Measurements from ENCODE around the gene CDKAL1.

Gene CDKAL1

DNA sequence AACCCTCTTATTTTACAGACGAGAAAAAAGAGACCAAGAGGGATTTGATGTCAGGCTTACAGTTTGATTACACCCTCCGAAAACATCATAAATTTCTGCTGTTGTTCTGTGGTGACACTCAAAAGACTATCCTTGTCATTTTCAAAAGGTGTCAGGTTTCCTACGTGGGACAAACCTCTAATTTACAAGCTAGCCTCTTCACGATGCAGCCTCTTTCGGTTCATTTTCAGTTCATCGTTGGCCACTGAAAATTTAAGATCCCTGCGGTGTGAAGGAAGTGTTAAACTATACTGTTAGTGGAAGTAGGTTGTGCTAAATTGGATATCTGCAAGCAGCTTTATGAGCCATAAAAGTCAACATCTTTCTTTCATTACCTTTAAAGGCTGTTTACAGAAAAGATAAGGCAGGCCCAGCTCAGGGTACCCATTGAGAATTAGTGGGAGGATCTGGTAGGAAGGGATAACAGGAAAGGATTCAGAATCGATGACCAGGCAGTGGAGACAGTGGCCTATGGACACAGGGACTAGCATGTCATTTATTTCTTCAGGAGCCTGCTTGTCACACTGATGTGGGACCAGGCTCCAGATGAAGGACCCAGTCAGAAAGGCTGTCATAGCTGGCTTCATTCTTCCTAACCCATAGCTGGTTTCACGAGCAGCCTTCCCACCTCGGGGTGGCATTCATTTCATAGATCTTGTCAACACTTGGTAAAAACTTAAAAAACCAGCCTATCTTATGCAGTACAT lies 730.2 kb downstream of the CDKAL1 start:
- in situ Hi-C loops (cut with MboI; ENCODE audit: low sequenced_read_pairs): no loop called here

- in situ Hi-C loops (cut with MboI; ENCODE audit: low sequenced_read_pairs): no loop called here
Measured at GRCh38 chr6:21265034-21265729, 730.9 kb downstream of the CDKAL1 start.

DNA sequence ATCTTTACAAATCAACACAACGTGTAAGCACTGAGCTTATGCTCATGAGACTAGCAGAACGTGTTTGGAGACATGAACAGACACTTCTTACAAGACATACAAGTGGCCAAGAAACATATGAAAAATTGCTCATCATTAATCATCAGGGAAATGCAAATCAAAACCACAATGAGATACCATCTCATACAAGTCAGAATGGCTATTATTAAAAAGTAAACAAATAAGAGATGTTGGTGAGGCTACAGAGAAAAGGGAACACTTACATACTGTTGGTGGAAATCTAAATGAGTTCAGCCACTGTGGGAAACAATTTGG lies 731.4 kb downstream of the CDKAL1 start:
- in situ Hi-C loops (cut with MboI; ENCODE audit: low sequenced_read_pairs): no loop called here

GRCh38 chr6:21270636-21271201 lies 736.5 kb downstream of the CDKAL1 start:
- in situ Hi-C loops (cut with MboI; ENCODE audit: low sequenced_read_pairs): no loop called here

- in situ Hi-C loops (cut with MboI; ENCODE audit: low sequenced_read_pairs): no loop called here
Measured at GRCh38 chr6:21271428-21272155, 737.3 kb downstream of the CDKAL1 start.

DNA sequence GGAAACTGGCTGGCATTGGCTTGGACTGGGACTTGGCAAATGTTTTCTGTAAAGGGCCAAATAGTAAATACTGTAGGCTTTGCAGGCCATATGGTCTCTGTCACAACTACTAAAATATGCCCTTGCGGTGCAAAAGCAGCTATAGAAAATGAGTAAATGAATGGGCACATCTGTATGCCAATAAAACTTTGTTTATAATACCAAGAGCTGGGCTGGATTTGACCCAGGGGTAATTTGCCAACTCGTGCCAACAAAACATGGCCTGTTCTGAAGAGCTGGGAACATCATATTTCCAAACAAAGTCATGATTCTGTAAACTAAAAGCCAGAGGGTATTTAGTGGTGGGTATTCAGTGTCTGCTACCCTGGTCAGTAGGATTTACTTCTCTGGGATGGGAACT lies 739.2 kb downstream of the CDKAL1 start:
- in situ Hi-C loops (cut with MboI; ENCODE audit: low sequenced_read_pairs): no loop called here

- in situ Hi-C loops (cut with MboI; ENCODE audit: low sequenced_read_pairs): no loop called here
Measured at GRCh38 chr6:21274851-21275250, 740.6 kb downstream of the CDKAL1 start.

- in situ Hi-C loops (cut with MboI; ENCODE audit: low sequenced_read_pairs): no loop called here
Measured at GRCh38 chr6:21277601-21278374, 743.5 kb downstream of the CDKAL1 start.

GRCh38 chr6:21278375-21278745 lies 744.1 kb downstream of the CDKAL1 start:
- in situ Hi-C loops (cut with MboI; ENCODE audit: low sequenced_read_pairs): no loop called here

- in situ Hi-C loops (cut with MboI; ENCODE audit: low sequenced_read_pairs): no loop called here
Measured at GRCh38 chr6:21279619-21280018, 745.4 kb downstream of the CDKAL1 start.

DNA sequence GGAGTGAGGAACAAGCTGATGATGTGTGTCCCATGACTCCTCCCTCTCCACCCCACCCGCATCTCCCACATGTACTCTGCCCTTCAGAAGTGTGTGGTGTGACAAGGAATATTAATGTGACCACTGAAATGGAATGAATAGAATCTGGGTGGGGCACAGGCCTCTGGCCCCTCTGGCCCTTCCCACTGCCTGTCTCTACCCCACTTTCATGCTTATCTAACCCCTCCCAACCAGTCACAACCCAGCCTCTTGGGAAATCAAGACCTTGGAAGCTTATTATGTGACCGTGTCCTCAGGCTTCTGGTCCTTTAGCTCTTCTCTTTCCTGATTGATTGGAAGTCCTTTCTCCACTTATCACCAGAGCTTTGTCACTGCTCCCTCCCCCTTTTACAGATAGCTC lies 747.1 kb downstream of the CDKAL1 start:
- in situ Hi-C loops (cut with MboI; ENCODE audit: low sequenced_read_pairs): no loop called here

Data from hTERT RPE-1 (cell line).